SK-N-SH (cell line): Measurements from ENCODE around the gene TJP1. TPM values are rescaled to one million over a fixed set of nuclear protein-coding genes. Genes with fewer than 3 reads are reported as not detected.

Experiments
- CTCF ChIA-PET: fragments of 300-600, 350-600 bp; formaldehyde crosslinking; extraction: SDS; loops from one replicate; lab custom pipeline; 2021; lab: Yijun Ruan, JAX
- POLR2A ChIA-PET: fragments of 350-600 bp; sonication (Branson Sonifier 250); formaldehyde crosslinking; extraction: SDS; loops from one replicate; lab custom pipeline; 2020; ENCODE audit warnings: antibody characterized with exemption, inconsistent platforms; lab: Yijun Ruan, JAX
- DNase-seq: peaks from one replicate; pipeline ENCODE4 v3.0.0; 2012
- H2AFZ ChIP-seq: fragments of 200-600 bp; sonication (generic); 2 replicates; pipeline ENCODE4 v1.8.1; 2016; ENCODE audit warnings: antibody characterized with exemption, mild to moderate bottlenecking, low read depth
- H3F3A ChIP-seq: fragments of 200-600 bp; sonication (generic); replicated peaks from 2 replicates; pipeline ENCODE3; 2016; ENCODE audit warnings: antibody characterized with exemption, mild to moderate bottlenecking; ENCODE audit not compliant: insufficient read depth
- H3K27ac ChIP-seq, 2 experiments: fragments of 200-500 bp in 1 of 2; fragments of 200-600 bp in 1 of 2; sonication (Bioruptor generic) in 1 of 2; sonication (generic), shearing (Covaris generic) in 1 of 2; 2 replicates each; pipeline versions ENCODE4 v1.5.1 to v1.6.1; 2014 to 2016; ENCODE audit warnings: low read depth in 2 of 2, inconsistent platforms in 1 of 2, low read length in 1 of 2, mild to moderate bottlenecking in 1 of 2, mixed read lengths in 1 of 2
- H3K27me3 ChIP-seq: fragments of 200-600 bp; sonication (generic), shearing (Covaris generic); 2 replicates; pipeline ENCODE4 v1.6.1; 2016; ENCODE audit warnings: mixed run types; ENCODE audit not compliant: insufficient read depth
- H3K36me3 ChIP-seq, 2 experiments: fragments of 200-500 bp in 1 of 2; fragments of 200-600 bp in 1 of 2; sonication (Bioruptor generic) in 1 of 2; sonication (generic) in 1 of 2; replicated peaks in 1 of 2; 2 replicates each; pipeline versions ENCODE3 to v1.5.1; 2014 to 2016; ENCODE audit warnings: low read length in 1 of 2, mild to moderate bottlenecking in 1 of 2; ENCODE audit not compliant: insufficient read depth in 2 of 2, control insufficient read depth in 1 of 2
- H3K4me1 ChIP-seq, 2 experiments: fragments of 200-500 bp in 1 of 2; fragments of 200-600 bp in 1 of 2; sonication (Bioruptor generic) in 1 of 2; sonication (generic), shearing (Covaris generic) in 1 of 2; 2 replicates each; pipeline versions ENCODE4 v1.5.1 to v1.6.1; 2014 to 2016; ENCODE audit warnings: low read depth in 1 of 2, low read length in 1 of 2, mixed run types in 1 of 2; ENCODE audit not compliant: insufficient read depth in 2 of 2, control insufficient read depth in 1 of 2
- H3K4me2 ChIP-seq: fragments of 200-600 bp; sonication (generic), shearing (Covaris generic); 2 replicates; pipeline ENCODE4 v1.6.1; 2017; ENCODE audit warnings: mixed run types
- H3K4me3 ChIP-seq, 2 experiments: fragments of 200-500 bp in 1 of 2; fragments of 200-600 bp in 1 of 2; sonication (Bioruptor generic) in 1 of 2; sonication (generic), shearing (Covaris generic) in 1 of 2; 2 replicates each; pipeline versions ENCODE4 v1.5.1 to v1.8.1; 2014 to 2016; ENCODE audit warnings: low read depth in 2 of 2, inconsistent platforms in 1 of 2, low read length in 1 of 2, mild to moderate bottlenecking in 1 of 2, mixed read lengths in 1 of 2, moderate library complexity in 1 of 2
- H3K79me2 ChIP-seq: fragments of 200-600 bp; sonication (generic); 2 replicates; pipeline ENCODE4 v1.8.1; 2017; ENCODE audit warnings: mild to moderate bottlenecking; ENCODE audit not compliant: insufficient read depth
- H3K9ac ChIP-seq: fragments of 200-600 bp; sonication (generic); 2 replicates; pipeline ENCODE4 v1.6.1; 2017; ENCODE audit warnings: mixed run types
- H3K9me2 ChIP-seq: fragments of 200-600 bp; sonication (generic); 2 replicates; pipeline ENCODE4 v1.6.1; 2017; ENCODE audit warnings: mixed run types
- H3K9me3 ChIP-seq: fragments of 200-600 bp; sonication (generic); 2 replicates; pipeline ENCODE4 v1.6.1; 2017; ENCODE audit warnings: mixed run types, mild to moderate bottlenecking, moderate library complexity
- H4K20me1 ChIP-seq: fragments of 200-600 bp; sonication (generic); 2 replicates; pipeline ENCODE4 v1.6.1; 2017; ENCODE audit warnings: mild to moderate bottlenecking, mixed run types; ENCODE audit not compliant: insufficient read depth
- CHD2 ChIP-seq: fragments of 150-350 bp; IDR thresholded peaks from 2 replicates; pipeline ENCODE4 v1.6.1; 2018; ENCODE audit warnings: low read length; ENCODE audit not compliant: partially characterized antibody
- EZH2phosphoT487 ChIP-seq: fragments of 200-600 bp; sonication (generic); IDR thresholded peaks from 2 replicates; pipeline ENCODE4 v1.6.1; 2017; ENCODE audit warnings: low read depth, mixed run types, mild to moderate bottlenecking, antibody characterized with exemption, moderate library complexity, borderline replicate concordance
- FOSL2 ChIP-seq: IDR thresholded peaks from 2 replicates; pipeline ENCODE4 v1.4.0; 2012; ENCODE audit warnings: low read depth, mild to moderate bottlenecking, moderate library complexity, borderline replicate concordance
- FOXJ3 ChIP-seq: sonication (generic); formaldehyde crosslinking; IDR thresholded peaks from 2 replicates; pipeline ENCODE4 v1.5.1; 2020; ENCODE audit warnings: mild to moderate bottlenecking, missing genetic modification reagents
- GATA2 ChIP-seq: sonication (generic); formaldehyde crosslinking; IDR thresholded peaks from 2 replicates; pipeline ENCODE4 v1.5.0; 2020; ENCODE audit warnings: mild to moderate bottlenecking, missing genetic modification reagents
- MEF2A ChIP-seq: IDR thresholded peaks from 2 replicates; pipeline ENCODE4 v1.4.0; 2012; ENCODE audit warnings: low read depth, borderline replicate concordance
- NFIC ChIP-seq: IDR thresholded peaks from 2 replicates; pipeline ENCODE4 v1.4.0; 2012; ENCODE audit warnings: borderline replicate concordance
- POLR2AphosphoS5 ChIP-seq: IDR thresholded peaks from 2 replicates; pipeline ENCODE4 v1.6.1; 2012; ENCODE audit warnings: low read depth, low read length
- RAD21 ChIP-seq: IDR thresholded peaks from 2 replicates; pipeline ENCODE4 v1.6.1; 2012; ENCODE audit warnings: mild to moderate bottlenecking, low read length
- TCF12 ChIP-seq: IDR thresholded peaks from 2 replicates; pipeline ENCODE4 v1.4.0; 2012
- TEAD4 ChIP-seq: IDR thresholded peaks from 2 replicates; pipeline ENCODE4 v1.4.0; 2012; ENCODE audit warnings: mild to moderate bottlenecking, borderline replicate concordance; ENCODE audit not compliant: insufficient read depth
- YY1 ChIP-seq: IDR thresholded peaks from 2 replicates; pipeline ENCODE4 v1.4.0; 2012; ENCODE audit warnings: low read depth, mild to moderate bottlenecking
- WGBS: methylation state at CpG from one replicate; pipeline ENCODE4 v1.1.6; 2017; ENCODE audit warnings: low lambda C conversion rate; 5-methylcytosine and 5-hydroxymethylcytosine counted together
- polyA plus RNA-seq, 3 experiments: library from polyadenylated mRNA; depleted of rRNA; stranded (reverse); fragments of >200 nt; gene quantifications; 2 replicates each; pipeline ENCODE4 v1.2.3, GENCODE V29; 2012
- TF ChIP-seq, protein P1 (sequence below): IDR thresholded peaks from 2 replicates; pipeline ENCODE4; 2012
- TF ChIP-seq, protein P2 (sequence below): IDR thresholded peaks from 2 replicates; pipeline ENCODE4 v1.6.1; 2012; ENCODE audit warnings: mild to moderate bottlenecking, low read depth, low read length, moderate library complexity
- TF ChIP-seq, protein P3 (sequence below): fragments of 150-350 bp; IDR thresholded peaks from 2 replicates; pipeline ENCODE4 v1.6.1; 2016; ENCODE audit warnings: mild to moderate bottlenecking, low read depth, low read length

Gene TJP1
- polyA plus RNA-seq, 1 of the 3 experiments (the other 2 are of a cell fraction): 17.5 TPM

DNA sequence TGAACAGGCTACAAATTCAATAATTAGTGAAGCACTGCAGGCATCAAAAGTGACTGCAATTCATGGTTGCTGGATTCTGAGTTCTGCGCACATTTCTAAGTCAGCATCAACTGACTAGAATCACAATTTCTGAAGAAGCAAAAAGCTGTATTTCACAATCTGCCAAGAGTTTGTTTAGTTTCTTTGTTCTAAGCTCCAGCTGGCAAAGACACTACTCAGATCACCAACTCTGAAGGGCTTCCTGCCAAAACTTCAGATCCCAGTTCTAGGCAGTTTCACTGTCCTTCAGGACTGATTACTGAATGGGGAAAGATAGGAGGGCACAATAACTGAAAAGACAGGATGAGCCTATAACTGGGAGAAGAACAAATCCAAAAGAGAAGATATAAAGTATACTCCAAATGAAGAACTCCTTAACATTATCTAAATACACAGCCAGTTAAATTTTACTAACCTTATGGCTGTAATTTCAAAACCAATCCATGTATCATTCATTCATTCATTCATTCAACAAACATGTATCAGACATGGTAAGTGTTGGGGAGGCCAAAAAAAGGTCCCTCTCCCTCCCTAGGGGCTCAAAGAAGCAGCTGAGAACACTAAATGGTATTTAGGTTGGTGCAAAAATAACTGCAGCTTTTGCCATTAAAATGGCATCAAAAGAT lies 17.1 kb downstream of the TJP1 start:
- TF ChIP-seq, protein P1, sequence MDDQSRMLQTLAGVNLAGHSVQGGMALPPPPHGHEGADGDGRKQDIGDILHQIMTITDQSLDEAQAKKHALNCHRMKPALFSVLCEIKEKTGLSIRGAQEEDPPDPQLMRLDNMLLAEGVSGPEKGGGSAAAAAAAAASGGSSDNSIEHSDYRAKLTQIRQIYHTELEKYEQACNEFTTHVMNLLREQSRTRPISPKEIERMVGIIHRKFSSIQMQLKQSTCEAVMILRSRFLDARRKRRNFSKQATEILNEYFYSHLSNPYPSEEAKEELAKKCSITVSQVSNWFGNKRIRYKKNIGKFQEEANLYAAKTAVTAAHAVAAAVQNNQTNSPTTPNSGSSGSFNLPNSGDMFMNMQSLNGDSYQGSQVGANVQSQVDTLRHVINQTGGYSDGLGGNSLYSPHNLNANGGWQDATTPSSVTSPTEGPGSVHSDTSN: peak; percentile 44
- no peak for TF ChIP-seq GATA2
- peak; percentile 59 for TF ChIP-seq NFIC
- no peak for TF ChIP-seq EZH2phosphoT487
- no peak for TF ChIP-seq FOSL2
- peak; percentile 51; the same call in 1 of the 2 replicates for TF ChIP-seq TCF12
- TF ChIP-seq, protein P2, sequence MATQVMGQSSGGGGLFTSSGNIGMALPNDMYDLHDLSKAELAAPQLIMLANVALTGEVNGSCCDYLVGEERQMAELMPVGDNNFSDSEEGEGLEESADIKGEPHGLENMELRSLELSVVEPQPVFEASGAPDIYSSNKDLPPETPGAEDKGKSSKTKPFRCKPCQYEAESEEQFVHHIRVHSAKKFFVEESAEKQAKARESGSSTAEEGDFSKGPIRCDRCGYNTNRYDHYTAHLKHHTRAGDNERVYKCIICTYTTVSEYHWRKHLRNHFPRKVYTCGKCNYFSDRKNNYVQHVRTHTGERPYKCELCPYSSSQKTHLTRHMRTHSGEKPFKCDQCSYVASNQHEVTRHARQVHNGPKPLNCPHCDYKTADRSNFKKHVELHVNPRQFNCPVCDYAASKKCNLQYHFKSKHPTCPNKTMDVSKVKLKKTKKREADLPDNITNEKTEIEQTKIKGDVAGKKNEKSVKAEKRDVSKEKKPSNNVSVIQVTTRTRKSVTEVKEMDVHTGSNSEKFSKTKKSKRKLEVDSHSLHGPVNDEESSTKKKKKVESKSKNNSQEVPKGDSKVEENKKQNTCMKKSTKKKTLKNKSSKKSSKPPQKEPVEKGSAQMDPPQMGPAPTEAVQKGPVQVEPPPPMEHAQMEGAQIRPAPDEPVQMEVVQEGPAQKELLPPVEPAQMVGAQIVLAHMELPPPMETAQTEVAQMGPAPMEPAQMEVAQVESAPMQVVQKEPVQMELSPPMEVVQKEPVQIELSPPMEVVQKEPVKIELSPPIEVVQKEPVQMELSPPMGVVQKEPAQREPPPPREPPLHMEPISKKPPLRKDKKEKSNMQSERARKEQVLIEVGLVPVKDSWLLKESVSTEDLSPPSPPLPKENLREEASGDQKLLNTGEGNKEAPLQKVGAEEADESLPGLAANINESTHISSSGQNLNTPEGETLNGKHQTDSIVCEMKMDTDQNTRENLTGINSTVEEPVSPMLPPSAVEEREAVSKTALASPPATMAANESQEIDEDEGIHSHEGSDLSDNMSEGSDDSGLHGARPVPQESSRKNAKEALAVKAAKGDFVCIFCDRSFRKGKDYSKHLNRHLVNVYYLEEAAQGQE: no peak
- TF ChIP-seq POLR2AphosphoS5: 0 out of 2 replicates have a peak, but pooled peaks have one; percentile 16
- Histone ChIP-seq H3K27me3 (no peaks in the 10 kb centered on the region), H3K9me3 (no peaks in the 10 kb centered on the region), H3K27ac (peak overlapping the region; percentile 32 to 60), H4K20me1 (peaks cover 73% of the 10 kb centered on the region), H3K4me1 (peaks cover 18 to 21% of the 10 kb centered on the region in 2 experiments; a peak in 3 of 4 replicates), H3K9ac (no peak overlapping the region), H3K36me3 (no peaks in the 10 kb centered on the region), H3K4me3 (no peak overlapping the region), H3K79me2 (peaks cover 97% of the 10 kb centered on the region), H3K4me2 (peak overlapping the region; percentile 25; the same call in 1 of the 2 replicates), H2AFZ (no peak overlapping the region), H3F3A (peaks cover 9% of the 10 kb centered on the region), H3K9me2 (no peaks in the 10 kb centered on the region)
- ChIA-PET CTCF (interaction anchor here (3.6 kb wide), 1 partner anchor 9 kb away, joined by 15 read pairs; no protein-coding TSS in a partner anchor), POLR2A (no interaction called here)
- 100% methylated on average over 1 of the region's 1 CpG for WGBS
- no peak for DNase-seq

DNA sequence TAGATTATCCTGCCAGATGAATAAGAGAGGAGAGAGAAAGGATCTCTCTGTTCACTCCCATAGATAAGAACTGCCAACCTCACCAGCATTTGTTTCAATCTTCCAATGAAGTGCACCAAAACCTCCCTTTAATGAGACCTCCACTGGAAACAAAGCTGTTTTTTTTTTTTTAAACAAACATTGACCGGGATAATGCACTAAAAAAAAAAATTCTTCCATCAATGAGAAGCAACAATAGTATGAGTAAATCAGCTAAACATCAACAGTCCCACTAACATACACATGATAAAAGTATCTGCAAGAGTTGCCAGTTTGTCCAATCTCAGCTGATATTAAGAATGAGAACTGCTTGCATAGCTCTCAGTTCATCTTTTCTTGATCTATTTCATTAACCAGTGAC lies 19.9 kb downstream of the TJP1 start:
- peak; percentile 23 for DNase-seq
- peaks cover 51% of the 10 kb centered on the region for H4K20me1 ChIP-seq
- TF ChIP-seq NFIC: no peak
- TF ChIP-seq TEAD4: no peak
- TF ChIP-seq POLR2AphosphoS5: no peak
- TF ChIP-seq, protein P3, sequence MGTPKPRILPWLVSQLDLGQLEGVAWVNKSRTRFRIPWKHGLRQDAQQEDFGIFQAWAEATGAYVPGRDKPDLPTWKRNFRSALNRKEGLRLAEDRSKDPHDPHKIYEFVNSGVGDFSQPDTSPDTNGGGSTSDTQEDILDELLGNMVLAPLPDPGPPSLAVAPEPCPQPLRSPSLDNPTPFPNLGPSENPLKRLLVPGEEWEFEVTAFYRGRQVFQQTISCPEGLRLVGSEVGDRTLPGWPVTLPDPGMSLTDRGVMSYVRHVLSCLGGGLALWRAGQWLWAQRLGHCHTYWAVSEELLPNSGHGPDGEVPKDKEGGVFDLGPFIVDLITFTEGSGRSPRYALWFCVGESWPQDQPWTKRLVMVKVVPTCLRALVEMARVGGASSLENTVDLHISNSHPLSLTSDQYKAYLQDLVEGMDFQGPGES: no peak
- TF ChIP-seq RAD21: no peak
- TF ChIP-seq CHD2: no peak
- TF ChIP-seq MEF2A: no peak
- no peak for TF ChIP-seq FOXJ3 (CRISPR knock-in tag)
- TF ChIP-seq, protein P1: no peak
- TF ChIP-seq YY1: no peak
- TF ChIP-seq, all 33 proteins: peak for 0
- no peaks in the 10 kb centered on the region for H3K9me2 ChIP-seq
- H3K4me2 ChIP-seq: no peak overlapping the region
- H3F3A ChIP-seq: peaks cover 9% of the 10 kb centered on the region
- no peaks in the 10 kb centered on the region for H3K9me3 ChIP-seq
- peaks cover 20 to 23% of the 10 kb centered on the region in 2 experiments; a peak in 3 of 4 replicates for H3K4me1 ChIP-seq
- peak overlapping the region in 1 of 2 experiments; percentile 28; a peak in 1 of 4 replicates for H3K27ac ChIP-seq
- H3K9ac ChIP-seq: no peak overlapping the region
- no peak overlapping the region for H3K4me3 ChIP-seq
- H2AFZ ChIP-seq: no peak overlapping the region
- peaks cover 0 to 13% of the 10 kb centered on the region in 2 experiments for H3K36me3 ChIP-seq
- H3K79me2 ChIP-seq: peaks cover 92% of the 10 kb centered on the region
- ChIA-PET CTCF (interaction anchor here (3.6 kb wide), 1 partner anchor 12 kb away, joined by 15 read pairs; no protein-coding TSS in a partner anchor), POLR2A (no interaction called here)
- H3K27me3 ChIP-seq: no peaks in the 10 kb centered on the region
- 38% methylated on average over 1 of the region's 1 CpG for WGBS
